T follicular helper cell (primary cell): ENCODE measurements around the gene TMEM263.
"Not testable (repeated sequence)": the region's sequence is repeated elsewhere in the genome, so short reads cannot be mapped to it uniquely, and the experiment has no call there.

ENCODE experiments used
- DNase-seq: peaks from one replicate; pipeline ENCODE4 v3.0.0-alpha.2; 2020; ENCODE audit warnings: low read depth
- total RNA-seq, 2 experiments: gene quantifications; one replicate each; lab custom pipeline; 2026; lab: John Stamatoyannopoulos, UW

TMEM263 gene
- total RNA-seq = 30.5 to 32.3 reads per million in 2 experiments

DNA sequence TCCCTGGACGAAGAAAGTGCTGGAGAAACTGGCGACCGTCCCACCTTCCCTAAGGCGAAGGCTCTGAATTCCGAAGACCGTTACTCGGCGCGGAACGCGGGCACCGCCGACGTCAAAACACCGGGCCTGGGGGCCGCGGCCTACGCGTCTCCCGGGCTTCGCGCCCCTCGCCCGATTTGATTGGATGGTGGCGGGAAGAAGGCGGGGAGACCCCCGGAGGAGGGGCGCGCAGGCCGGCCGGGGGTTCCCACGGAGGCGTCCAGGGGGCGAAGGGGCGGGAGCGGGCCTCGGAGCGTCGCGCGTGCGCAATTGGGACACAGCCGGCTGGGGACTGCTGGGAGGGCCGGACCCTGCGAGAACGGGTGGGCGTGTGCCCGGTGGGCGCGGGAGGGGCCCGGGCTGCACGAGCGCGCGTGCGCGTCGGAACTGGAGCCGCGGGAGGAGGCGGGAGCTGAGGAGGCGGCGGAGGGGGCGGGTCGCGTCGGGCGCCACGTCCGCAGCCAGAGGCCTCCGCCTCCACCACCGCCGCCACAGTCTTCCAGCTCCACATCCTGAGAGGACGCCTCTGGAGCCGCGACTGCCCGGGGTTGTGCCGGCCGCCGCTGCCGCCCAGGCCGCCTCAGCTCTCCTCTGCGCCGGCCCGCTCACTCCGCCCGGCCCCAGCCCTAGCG lies at the start of gene TMEM263:
Gene TMEM263 (plus strand): TSS at position 531 of the 671 bp plus-strand sequence. CDS start 11,210 bp downstream, outside the sequence.
- peak; percentile 79 for DNase-seq

DNA sequence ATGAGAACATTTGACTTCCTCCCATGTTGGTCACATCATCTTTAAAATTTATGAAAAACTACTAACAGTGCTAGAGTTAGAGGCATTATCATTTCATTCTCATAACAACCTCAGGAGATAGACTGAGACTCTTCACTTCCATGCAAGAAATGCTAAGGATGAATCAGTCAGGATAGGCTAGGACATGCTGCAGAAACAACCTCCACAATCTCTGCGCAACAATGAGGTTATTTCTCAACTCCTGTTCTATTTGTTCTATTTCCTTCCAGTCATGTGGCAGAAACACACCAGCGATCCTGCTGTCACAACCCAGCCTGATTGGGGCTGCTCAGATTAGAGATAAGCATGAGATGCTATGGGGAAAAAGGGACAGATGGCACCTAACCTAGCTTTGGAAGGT lies 49.0 kb upstream of the TMEM263 start:
- no peak for DNase-seq

DNA sequence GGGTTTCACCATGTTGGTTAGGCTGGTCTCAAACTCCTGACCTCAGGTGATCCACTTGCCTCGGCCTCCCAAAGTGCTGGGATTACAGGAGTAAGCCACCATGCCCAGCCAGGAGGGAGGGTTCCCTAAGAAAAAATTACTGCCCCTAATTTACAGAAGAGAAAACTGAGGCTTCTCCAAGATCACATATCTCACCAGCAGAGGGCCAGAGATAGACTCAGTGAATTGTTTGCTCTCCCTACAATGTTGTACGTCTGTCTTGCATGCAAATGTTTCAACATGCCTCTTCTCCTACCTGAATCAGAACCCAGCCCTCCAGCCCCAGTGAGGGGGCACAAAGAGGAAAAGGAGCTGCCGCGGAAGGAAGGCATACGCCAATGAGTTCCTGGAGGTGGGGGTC lies 48.3 kb upstream of the TMEM263 start:
- DNase-seq = no peak

DNA sequence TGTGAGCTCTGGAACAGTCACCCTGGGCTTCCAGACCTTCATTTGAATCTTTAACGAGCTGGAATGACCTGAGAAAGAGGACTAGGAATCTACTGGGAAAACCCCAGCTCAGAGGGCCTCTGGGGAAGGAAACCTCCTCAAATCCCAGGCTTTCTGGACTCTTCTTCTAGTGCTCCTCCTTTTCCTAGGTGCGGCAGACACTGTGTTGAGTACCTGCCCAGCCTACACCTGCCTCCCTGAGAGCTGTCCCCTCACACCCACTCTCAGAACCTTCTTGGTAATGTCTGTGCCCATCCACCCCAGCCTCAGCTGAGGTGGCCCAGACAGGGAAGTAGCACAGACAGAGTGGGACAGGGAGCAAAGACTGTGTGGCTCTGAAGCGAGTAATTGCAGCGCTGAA lies 47.9 kb upstream of the TMEM263 start:
- DNase-seq = no peak

DNA sequence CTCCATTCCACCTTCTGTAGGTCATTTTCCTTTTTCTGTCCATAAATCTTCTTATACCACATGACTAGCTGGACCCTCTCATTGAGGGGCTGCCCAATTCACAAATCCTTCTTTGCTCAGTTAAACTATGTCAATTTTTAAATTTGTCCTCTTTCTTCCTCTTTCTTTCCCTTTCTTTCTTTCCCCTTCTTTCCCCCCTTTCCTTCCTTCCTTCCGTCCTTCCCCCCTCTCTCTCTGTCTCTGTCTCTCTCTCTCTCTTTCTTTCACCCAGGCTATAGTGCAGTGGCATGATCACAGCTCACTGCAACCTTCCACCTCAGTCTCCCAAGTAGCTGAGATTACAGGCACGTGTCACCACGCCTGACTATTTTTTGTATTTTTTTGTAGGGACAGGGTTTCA lies 47.1 kb upstream of the TMEM263 start:
- DNase-seq = no peak

DNA sequence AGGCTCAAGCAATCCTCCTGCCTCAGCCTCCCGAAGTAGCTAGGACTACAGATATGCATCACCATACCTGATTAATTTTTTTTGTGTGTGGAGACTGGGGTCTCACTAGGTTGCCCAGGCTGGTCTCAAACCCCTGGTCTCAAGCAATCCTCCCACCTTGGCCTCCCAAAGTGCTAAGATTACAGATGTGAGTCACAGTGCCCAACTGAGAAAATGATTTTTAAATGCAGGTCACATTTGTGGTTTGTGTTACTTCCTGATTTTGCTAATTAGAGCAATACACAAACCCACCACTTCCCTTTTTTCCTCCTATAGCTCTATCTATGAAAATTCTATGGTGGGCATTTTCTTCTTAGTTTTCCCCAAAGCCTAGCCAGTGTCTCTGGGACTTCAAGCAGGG lies 45.5 kb upstream of the TMEM263 start:
- no peak for DNase-seq

DNA sequence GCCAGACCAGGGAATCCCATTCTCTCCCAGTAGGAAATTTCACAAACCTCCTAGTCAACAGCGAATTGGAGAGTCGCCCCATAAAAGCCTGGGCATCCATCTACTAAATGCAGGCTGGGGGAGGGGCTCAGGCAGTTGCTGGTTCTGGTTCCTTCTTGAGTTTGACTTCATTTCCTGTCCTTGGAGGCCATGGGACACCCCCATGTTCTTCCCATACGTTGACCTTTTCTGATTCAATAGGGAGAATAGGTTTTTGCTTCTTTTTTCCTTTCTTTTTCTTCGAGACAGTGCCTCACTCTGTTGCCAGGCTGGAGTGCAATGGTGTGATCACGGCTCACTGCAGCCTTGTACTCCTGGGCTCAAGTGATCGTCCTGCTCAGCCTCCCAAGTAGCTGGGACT lies 44.1 kb upstream of the TMEM263 start:
- no peak for DNase-seq

DNA sequence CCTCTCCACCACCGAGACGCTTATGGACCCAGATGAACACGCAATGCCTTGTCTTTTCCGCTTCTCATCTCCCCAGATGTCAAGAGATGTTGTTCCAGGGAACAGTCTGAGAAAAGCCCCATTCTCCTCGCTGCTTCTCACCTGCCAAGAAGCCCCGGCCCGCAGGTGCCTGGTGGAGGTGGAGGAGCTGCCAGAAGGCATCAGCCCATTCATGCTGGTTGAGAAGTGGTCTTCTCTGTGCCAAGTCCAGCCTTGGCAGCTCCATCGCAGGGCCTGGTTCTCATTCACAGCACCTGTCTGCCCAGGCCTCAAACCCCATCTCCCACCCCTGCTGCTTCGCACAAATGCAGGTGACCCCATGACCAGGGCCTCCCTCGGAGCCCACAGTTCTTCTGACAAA lies 42.3 kb upstream of the TMEM263 start:
- DNase-seq = no peak

DNA sequence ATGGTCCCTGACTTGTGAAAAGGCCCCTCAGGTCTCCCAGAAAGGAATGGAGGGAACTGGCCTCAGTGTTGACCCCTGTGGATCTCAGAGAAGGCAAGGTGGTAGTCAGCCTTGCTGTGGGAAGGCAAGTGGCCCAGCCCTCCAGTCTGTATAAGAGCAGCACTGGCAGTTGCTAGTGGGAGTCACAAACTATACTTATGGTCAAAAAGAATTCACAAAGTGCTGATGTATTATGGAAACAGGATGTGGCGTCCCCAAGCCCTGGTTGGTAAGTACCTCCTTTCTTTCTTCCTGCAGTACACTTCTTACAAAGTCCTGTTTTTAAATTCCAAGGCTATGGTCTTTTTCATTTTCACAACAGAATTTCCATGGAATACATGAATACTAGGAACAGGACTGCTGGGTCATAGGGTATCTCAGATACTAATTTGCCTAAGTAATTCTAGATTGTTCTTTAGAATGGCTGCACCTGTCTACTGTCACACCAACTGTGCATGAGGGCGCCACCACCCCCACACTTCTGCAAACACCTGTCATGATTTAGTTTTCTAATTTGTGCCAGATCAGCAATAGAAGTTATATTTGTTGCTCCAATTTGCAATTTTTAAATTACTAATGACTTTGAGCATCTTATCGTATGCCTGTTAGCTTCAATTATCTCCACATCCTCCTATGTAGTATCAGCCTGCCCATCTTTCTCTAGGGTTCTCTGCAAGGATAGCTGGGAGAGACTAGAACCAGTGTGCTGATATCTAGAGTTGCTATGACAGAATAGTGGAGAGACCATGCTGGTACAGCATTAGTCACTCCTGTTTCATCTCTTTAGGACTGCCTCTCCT lies 40.7 kb upstream of the TMEM263 start:
- no peak for DNase-seq

DNA sequence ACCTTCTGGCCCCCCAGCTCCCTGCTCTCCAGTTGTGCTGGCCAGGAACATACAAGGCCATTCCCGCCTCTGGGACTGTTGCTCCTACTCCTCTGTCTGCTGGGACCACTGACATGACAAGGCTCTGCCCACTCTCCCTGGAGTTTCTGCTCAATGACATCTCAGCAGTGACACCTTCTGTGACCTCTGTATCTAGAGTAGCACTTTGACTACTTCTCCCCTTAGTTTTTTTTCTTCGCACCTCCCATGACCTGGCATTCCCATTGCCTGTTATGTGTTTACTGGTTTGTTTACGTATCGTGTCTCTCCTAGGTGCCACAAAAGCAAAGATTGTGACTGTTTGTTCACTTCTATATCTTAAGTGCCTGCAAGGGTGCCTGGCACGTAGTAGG lies 40.1 kb upstream of the TMEM263 start:
- no peak for DNase-seq

DNA sequence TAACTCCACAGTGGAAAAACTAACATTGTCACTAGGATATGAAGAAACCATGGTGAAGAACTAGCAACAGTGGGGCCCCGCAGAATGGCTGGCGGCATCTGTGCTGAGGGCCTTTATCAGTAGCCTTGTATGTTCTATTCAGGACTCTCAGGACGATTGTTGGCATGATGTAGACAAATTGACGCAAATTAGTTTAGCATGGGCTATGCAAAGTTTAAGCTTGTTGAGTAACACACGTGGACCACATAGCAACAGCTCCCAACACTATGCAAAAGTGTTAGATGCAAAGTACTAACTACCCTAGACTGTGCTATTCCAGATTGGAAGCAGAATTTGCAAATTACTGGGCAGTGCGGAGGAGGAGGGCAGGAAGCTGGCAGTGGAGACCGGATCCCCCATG lies 38.2 kb upstream of the TMEM263 start:
- DNase-seq = no peak

DNA sequence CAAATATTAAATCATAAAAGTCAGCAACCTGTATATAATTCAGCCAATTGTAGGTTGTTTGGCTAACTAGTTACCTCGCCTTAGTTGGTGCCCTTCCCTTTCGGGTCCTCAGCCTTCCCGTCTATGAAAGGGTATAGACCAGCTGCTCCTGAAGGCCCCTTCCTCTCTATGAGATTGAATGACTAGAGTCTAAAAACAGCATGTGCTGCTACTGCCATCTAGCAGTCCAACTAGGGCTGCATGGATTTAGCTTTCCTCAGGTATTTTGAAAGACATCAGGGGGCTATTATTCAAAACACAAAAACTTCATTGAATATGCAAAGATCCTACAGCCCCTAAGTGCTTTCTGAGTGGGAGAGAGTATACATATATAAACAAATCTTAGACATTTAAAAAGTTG lies 37.0 kb upstream of the TMEM263 start:
- DNase-seq = no peak

DNA sequence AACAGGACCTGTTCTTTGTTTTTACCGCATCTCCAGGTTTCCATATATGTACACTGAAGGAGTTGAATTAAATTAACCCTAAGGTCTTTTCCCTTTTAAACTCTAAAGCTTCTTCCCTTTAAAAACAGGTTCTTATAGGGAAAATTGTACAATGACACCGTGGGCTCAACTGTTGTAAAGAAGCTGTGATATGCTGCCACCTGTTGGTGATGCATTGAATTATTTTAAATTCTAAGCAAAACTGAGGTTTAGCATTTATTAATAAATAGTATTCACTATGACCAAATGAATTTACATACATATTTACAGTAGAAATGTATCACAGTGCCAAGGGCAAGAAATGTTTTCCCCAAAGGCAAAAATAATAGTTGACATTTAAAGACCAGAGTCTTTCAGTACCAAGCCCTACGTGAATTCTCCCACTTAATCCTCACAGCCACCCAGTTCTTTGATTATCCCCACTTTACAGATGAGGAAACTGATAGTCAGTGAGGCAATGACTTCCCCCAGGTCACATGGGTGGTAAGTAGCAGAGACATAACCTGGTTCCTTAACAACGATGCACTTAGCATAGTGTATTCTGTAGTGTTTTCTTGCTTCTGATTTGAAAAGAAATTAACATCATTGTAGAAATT lies 35.7 kb upstream of the TMEM263 start:
- no peak for DNase-seq

DNA sequence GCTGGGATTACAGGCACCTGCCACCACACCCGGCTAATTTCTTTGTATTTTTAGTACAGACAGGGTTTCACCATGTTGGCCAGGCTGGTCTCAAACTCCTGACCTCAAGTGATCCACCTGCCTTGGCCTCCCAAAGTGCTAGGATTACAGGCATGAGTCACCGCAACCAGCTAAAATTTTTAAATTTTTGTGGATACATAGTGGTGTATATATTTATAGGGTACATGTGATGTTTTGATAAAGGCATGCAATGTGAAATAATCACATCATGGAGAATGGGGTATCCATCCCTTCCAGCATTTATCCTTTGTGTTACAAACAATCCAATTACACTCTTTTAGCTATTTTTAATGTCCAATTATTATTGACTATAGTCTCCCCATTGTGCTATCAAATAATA lies 33.7 kb upstream of the TMEM263 start:
- DNase-seq = not testable (repeated sequence)

DNA sequence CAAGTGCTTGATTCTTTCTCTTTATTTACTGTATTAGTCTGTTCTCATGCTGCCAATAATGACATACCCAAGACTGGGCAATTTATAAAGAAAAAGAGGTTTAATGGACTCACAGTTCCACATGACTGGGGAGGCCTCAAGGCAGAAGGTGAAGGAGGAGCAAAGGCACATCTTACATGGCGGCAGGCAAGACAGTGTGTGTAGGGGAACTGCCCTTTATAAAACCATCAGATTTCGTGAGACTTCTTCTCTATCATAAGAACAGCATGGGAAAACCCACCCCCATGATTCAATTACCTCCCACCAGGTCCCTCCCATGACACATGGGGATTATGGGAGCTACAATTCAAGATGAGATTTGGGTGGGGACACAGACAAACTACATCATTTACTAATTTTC lies 32.1 kb upstream of the TMEM263 start:
- DNase-seq = not testable (repeated sequence)

DNA sequence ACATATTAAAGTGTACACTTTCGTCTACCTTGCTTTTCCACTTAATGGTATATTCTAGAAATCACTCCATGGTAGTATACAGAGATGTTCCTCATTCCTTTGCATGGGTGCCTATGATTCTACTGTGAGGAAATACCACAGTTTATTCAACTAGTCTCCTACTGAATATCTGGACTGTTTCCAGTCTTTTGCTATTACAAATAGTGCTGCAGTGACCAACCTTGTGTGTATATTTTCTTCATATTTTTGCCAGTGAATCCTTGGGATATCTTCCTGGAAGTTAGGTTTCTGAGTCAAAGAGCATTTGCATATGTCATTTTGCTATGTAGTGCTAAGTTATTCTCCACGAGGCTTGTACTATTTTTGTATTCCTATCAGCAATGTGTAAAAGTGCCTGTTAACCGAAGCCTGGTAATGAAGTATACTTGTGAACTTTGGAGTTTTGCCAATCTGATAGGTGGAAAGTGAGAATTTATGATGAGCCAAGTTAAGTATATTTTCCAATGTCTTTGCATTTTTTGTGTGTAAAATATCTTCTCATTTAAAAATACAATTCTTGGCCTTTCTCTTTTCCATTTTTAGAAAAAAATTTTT lies 31.3 kb upstream of the TMEM263 start:
- DNase-seq = no peak

DNA sequence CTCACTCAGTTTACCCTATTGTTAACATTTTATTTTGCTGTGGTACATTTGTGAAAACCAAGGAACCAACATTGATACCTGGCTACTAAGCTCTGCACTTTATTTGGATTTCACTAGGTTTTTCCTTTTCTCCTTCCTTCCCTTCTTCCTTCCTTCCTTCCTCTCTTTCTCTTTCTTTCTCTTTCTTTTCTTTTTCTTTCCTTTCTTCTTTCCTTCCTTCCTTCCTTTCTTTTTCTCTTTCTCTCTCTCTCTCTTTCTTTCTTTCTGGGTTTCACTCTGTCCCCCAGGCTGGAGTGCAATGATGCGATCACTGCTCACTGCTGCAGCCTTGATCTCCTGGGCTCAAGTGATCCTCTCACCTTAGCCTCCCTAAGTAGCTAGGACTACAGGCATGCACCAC lies 29.1 kb upstream of the TMEM263 start:
- no peak for DNase-seq

DNA sequence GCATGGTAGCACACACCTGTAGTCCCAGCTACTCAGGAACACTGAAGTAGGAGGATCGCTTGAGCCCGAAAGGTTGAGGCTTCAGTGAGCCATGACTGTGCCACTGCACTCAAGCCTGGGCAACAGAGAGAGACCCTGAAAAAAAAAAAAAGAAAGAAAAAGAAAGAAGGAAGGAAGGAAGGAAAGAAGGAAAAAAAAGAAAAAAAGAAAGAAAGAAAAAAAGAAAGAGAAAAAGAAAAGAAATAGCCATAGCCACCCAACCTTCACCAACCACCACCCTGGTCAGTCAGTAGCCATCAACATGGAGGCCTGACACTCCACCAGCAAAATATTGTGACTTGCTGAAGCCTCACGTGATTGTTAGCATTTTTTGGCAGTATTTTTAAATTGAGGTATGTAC lies 21.4 kb upstream of the TMEM263 start:
- no peak for DNase-seq

DNA sequence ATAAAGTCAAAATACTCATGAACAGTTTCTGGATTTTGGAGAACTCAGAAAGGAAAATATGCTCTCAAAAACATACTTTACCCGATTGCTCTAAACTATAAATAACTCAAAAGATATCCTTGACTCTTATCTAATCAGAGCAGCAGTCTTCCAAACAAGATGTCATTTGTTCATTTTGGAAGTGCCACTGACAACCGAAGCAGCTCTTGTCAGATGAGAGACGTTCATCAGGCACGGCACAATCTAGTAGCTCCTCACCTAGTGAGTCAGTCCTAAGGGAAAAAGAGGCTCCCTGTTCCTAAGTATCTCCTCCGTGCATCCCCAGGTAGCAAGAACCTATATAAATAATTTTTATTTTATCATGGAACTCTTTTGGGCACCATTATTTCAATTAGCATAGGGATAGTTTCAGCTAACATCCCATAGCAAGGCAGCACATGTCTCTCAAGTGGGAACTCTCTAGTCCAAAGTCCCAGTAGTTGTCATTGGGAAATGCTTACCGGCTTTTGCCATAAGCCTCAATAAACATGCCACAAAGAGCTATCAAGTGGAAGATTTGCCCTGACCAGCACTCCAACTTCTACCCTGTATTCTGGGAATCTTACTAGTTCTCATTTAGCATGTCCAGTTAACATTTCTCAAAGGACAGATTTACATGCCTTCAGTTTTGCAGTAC lies 14.1 kb upstream of the TMEM263 start:
- DNase-seq = no peak

DNA sequence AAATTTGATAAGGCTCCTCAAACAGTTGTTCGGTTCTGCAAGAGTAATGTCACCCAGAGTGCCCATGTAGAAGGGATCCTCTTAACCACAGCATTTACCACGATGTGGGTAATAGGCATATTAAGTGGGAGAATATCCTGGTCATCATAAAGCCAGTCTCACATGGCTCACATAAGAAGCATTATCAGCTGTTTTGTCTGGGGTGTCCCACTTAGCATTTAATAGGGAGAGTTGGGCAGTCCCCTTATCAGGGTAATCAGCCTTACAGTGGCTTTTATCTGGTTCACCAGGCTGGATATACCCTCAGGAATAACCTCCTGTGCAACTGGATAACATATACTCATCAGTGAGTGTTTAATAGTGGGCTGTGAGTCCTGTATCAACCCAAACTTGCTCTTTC lies 12.9 kb upstream of the TMEM263 start:
- DNase-seq = no peak

DNA sequence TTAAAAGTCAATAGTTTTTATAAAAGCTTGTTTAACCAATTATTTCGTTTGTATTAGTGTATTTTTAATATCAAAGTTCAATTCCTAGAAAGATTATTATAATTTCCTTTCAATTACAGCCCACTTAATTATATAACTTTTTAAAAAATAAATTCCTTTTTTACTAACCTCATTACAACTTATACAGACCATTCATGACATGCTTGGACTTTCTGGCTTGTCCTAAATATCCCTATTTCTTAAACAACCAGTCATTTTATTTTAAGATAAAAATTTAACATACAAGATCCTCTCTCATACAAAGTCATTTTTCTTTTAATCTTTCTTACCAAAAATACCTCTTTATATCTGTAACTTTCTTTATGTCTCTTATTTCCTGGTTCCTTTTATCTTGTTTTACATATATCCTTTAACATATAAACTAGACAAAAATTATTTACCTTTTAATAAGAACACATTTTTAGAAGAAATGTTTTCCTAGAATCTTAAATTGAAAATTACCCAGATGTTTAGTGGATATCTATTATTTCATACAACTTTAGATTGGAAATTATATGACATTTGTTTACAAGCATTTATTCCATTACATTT lies 10.4 kb upstream of the TMEM263 start:
- no peak for DNase-seq

DNA sequence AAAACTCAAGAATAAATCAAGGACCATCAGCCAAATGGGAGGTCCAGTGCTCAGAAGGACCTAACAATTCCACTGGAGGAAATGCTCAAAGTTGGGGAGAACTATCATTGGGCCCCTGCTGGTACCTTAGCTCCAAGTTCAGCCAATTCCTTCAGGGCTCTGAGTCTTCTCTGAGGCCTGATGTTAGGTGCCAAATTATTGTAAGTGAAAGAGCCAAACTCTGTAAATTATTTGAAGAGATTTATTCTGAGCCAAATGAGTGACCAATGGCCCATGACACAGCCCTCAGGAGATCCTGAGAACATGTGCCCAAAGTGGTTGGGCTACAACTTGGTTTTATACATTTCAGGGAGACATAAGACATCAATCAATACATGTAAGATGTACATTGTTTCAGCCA lies 8.2 kb upstream of the TMEM263 start:
- no peak for DNase-seq
